GM21825 (cell line): ENCODE measurements around the gene RAB21.
"Not testable (repeated sequence)": the region's sequence is repeated elsewhere in the genome, so short reads cannot be mapped to it uniquely, and the experiment has no call there.

ENCODE experiments used
- ATAC-seq: cut with Tn5 transposase; IDR thresholded peaks from one replicate; pipeline ENCODE4 v1.9.1; 2021; ENCODE audit warnings: mild to moderate bottlenecking, moderate library complexity; ENCODE audit not compliant: unreplicated experiment

The RAB21 gene

GRCh38 chr12:71749666-71750065 is 5.0 kb upstream of the RAB21 start:
- ATAC-seq: no peak

- ATAC-seq: no peak
These were observed 1.8 kb upstream of the RAB21 start for GRCh38 chr12:71752891-71753290.

GRCh38 chr12:71755146-71755892 is 656 bp downstream of the RAB21 start:
- peak; percentile 58 for ATAC-seq

DNA sequence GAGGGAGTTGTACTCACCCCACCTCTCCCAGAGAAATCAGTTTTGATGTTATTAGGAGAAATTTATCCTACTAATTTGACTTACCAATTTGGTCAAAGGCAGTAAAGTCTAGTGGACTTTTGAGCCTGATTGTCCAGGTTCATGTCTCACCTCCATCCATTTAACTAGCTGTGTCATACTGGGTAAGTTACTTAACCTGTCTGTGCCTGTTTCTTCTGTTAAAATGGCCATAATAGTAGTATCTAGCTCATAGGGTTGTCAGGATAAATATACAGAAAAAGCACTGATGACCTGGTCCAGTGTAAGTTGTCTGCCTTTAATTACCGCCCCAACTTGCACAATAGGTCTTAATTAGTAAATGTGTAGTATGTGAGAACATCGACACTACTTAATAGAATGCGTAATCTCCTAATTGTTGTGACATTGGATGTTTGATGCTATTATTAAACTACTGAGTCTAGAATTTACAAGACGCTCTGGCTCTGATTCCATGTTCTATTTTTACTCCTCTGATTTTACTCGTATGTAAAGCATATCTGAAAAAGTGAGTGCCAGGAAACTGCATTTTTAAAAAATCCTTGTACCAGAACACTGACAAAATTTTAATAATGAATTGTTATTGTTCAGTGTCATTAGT is 1.5 kb downstream of the RAB21 start:
- ATAC-seq: no peak

DNA sequence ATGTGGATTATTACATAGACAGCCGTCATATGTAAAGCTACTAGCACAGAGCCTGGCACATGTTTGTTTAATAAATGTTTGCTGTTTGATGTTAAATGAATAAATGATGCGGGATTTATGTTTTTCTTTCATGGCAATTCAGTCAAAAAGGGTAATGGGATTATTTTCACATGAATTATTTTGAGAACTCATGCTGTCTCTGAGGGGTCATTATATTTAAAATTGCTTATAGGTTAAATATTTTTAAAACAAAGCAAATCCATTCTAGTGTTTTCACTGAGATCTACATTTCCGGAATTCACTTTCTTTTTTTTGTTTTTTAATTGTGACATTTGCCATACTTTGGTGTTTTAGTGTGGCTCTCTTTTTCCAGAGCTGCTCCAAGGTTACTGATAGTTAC is 5.3 kb downstream of the RAB21 start:
- ATAC-seq: no peak

GRCh38 chr12:71760471-71760870 is 5.8 kb downstream of the RAB21 start:
- ATAC-seq: no peak

DNA sequence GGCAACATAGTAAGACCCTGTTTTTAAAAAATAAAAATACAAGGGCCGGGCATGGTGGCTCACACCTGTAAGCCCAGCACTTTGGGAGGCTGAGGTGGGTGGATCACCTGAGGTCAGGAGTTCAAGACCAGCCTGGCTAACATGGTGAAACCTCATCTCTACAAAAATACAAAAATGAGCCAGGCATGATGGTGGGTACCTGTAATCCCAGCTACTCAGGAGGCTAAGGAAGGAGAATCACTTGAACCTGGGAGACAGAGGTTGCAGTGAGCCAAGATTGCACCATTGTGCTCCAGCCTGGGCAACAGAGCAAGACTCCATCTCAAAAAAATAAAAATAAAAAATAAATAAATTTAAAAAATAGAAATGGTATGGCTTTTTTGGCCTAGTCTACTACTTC is 6.7 kb downstream of the RAB21 start:
- ATAC-seq: not testable (repeated sequence)

DNA sequence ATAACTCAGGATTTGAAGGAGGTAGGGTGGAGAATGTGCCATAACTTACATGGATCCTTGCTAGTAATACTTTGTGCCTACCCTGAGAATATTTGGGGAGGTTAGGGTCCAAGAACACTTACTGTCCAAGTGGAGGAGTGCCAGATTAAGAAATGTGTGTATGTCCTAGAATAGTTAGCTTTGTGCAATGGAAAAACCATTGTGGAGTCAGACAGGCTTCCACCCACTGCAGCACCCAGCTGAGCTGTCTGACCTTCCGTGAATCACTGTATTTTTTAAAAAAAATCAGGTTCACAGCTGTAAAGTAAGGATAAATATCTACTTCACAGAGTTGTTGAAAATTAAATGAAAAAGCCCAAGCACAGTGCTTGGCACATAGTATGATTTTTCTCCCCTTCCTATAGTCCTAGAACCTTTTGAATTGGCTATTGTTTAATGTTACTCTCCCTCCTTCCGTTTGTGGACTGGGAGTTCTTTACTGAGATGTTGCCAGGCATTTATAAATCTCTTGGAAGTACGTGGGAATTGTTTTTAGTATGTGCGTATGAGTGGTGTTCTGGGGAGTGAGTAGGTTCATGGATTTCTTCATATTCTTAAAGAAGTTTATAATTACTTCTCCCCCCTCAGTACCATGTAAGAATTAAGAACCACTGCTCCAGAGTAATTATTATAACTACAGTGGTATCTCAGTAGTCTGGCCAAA is 9.2 kb downstream of the RAB21 start:
- ATAC-seq: no peak

GRCh38 chr12:71764587-71765321 is 10.1 kb downstream of the RAB21 start:
- no peak for ATAC-seq

GRCh38 chr12:71766202-71766601 is 11.5 kb downstream of the RAB21 start:
- no peak for ATAC-seq

GRCh38 chr12:71767183-71767582 is 12.5 kb downstream of the RAB21 start:
- ATAC-seq: no peak

- ATAC-seq: no peak
These were observed 14.2 kb downstream of the RAB21 start for GRCh38 chr12:71768900-71769299.

DNA sequence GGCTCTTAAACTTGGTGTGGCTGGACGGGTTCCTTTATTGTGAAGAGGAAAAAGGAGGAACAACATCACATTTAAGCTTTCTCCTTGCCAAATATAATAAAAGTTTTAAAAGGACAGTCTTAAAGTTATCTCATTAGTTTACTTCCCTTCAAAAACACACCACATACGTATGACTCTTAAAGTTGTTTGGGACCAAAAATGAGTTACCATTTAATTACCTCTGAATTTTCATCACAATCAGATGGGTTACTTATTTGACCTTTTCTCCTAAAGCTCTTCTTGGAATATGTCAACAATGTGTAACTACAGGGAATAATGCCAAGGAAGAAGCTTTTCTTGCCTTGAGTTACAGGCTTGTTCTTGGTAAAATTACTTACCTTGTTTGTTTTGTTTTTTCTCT is 16.4 kb downstream of the RAB21 start:
- ATAC-seq: no peak

DNA sequence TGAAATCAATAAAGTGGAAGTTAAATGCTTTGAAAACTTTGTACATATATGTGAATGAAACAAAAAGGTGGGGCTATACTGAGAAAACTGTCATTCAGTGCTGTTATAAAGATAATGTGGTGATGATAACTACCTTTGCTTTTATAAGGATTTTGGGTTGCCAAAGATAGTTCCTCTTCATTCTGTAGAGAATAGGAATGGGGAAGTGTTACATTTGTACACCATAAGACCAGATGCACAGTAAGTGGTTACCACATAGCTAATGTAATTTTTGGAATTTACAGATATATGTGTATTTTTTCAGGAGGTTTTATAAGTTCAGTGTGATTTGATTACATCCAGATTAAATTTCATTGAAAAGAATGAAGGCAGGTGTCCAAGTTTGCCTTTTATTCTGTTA is 18.1 kb downstream of the RAB21 start:
- no peak for ATAC-seq

GRCh38 chr12:71780237-71780822 is 25.7 kb downstream of the RAB21 start:
- ATAC-seq: no peak

- no peak for ATAC-seq
These were observed 27.4 kb downstream of the RAB21 start for GRCh38 chr12:71782017-71782416.

- ATAC-seq: no peak
These were observed 32.2 kb downstream of the RAB21 start for GRCh38 chr12:71786829-71787228.

- no peak for ATAC-seq
These were observed 32.9 kb downstream of the RAB21 start for GRCh38 chr12:71787580-71787979.

DNA sequence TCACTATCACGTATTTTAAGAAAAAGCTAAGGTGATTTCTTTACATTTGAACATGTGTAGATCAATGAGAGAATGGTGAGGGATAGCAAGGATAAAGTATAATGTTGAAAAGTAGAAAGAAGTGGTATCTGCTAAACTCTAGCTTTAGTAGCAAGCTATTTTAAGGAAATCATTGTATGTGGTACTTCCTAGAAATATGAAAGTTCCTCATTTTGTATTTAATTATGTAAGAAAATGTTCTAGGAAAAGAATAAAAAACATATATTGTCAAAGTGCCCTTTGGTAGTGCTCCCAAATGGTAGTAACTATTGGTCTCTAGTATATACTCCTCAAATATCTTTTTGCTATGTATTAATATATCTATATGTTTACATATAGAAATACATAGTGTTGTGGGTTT is 35.7 kb downstream of the RAB21 start:
- ATAC-seq: no peak

DNA sequence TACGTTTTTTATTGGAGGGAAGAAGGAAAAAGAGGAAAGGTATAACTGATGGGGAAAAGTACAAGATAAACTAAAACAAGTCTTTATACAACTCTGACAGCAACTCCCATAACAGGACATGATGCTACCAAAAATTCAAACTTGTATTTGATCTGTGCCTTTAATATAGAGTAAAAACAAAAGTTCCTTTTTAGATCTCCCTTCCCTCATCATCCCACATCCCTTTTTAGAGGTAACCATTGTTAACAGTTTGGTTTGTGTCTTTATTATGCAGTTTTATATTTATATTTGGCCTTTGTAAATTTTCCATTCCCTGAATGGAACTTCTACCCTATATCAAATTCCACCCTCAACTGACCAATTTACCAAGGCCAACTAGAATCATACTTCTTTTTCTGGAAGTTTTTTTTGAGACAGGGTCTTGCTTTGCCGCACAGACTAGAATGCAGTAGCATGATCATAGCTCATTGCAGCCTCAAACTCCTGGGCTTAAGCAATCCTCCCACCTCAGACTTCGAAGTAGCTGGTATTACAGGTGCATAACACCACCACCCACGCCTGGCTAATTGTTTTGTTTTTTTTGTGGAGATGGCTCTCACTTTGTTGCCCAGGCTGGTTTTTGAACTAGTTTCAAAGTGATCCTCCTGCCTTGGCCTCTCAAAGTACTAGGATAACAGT is 36.9 kb downstream of the RAB21 start:
- no peak for ATAC-seq
